Keratinocyte (primary cell): ENCODE measurements around the gene NAMPT.

Experiments
- EZH2 ChIP-seq: IDR thresholded peaks from one replicate; pipeline ENCODE4 v1.6.1; 2012; ENCODE audit warnings: inconsistent platforms, mild to moderate bottlenecking, low read length, moderate library complexity
- TF ChIP-seq, protein P1 (sequence below), 3 experiments: IDR thresholded peaks in 1 of 3; conservative IDR thresholded peaks in 1 of 3; optimal IDR thresholded peaks in 1 of 3; 2 replicates in 2 of 3; 3 replicates in 1 of 3; pipeline versions ENCODE3 to v1.5.1; 2011; ENCODE audit warnings: low read length in 3 of 3, mild to moderate bottlenecking in 3 of 3, moderate library complexity in 2 of 3, control low read depth in 1 of 3, inconsistent platforms in 1 of 3; ENCODE audit not compliant: insufficient read depth in 2 of 3; ENCODE audit errors: extremely low read depth in 1 of 3

DNA sequence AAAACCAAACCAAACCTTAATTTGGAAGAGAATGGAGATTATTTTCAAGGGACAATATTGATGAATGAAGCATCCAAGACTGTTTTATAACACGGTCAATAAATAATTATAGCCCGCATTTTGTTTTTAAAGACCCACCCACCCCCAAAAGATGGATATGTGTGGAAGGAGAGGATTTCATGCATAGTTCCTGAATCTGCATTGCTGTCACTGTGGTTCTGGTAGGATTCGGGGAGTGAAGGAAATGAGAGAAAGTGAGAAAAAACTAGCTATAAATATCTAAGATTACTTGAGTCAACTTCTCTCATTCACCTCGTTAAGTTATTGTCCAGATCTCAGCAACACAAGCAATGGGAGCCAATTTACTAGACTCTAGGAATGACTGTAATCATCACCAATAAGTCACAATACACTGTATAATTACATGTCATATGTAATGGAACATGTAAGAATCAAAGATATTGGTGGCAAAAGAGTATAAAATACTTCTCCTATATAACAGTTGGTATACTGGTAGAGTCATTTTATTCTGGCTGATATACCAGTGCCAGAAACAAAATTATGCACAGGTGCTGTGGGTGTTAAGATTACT lies 30.2 kb downstream of the NAMPT start:
- TF ChIP-seq, protein P1, sequence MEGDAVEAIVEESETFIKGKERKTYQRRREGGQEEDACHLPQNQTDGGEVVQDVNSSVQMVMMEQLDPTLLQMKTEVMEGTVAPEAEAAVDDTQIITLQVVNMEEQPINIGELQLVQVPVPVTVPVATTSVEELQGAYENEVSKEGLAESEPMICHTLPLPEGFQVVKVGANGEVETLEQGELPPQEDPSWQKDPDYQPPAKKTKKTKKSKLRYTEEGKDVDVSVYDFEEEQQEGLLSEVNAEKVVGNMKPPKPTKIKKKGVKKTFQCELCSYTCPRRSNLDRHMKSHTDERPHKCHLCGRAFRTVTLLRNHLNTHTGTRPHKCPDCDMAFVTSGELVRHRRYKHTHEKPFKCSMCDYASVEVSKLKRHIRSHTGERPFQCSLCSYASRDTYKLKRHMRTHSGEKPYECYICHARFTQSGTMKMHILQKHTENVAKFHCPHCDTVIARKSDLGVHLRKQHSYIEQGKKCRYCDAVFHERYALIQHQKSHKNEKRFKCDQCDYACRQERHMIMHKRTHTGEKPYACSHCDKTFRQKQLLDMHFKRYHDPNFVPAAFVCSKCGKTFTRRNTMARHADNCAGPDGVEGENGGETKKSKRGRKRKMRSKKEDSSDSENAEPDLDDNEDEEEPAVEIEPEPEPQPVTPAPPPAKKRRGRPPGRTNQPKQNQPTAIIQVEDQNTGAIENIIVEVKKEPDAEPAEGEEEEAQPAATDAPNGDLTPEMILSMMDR (optimal IDR thresholded peaks at IDR 0.05 in 1 of 3, IDR thresholded peaks at IDR 0.05 in 1 of 3, conservative IDR thresholded peaks at IDR 0.05 in 1 of 3; ENCODE audit: extremely low read depth in 1 of 3, insufficient read depth in 2 of 3, low read length in 3 of 3), result no peak
- no peak for TF ChIP-seq EZH2
